Lung (tissue), 12 donors: ENCODE measurements around the gene GARIN5A. TPM values are rescaled to one million over a fixed set of nuclear protein-coding genes. Genes with fewer than 3 reads are reported as not detected.

Experiments
- ATAC-seq: fragments of 200-7000 bp; cut with Tn5 transposase; one replicate; pipeline ENCODE4 v1.9.1; 2020; ENCODE audit warnings: moderate number of reproducible peaks; ENCODE audit not compliant: insufficient read depth, low FRiP score
- DNase-seq, 3 donors: peaks; one replicate each; pipeline ENCODE4 v3.0.0-alpha.2; 2013 to 2017
- H3K27ac ChIP-seq, 2 donors: one replicate each; pipeline ENCODE4 v1.5.1; 2013; ENCODE audit warnings: mild to moderate bottlenecking in 2 of 2, moderate library complexity in 2 of 2, control low read depth in 1 of 2, inconsistent platforms in 1 of 2, low read depth in 1 of 2, low read length in 1 of 2
- H3K27me3 ChIP-seq, 3 donors: one replicate each; pipeline ENCODE4 v1.5.1; 2013; ENCODE audit warnings: low read length in 2 of 3; ENCODE audit not compliant: control insufficient read depth in 3 of 3, insufficient read depth in 3 of 3
- H3K36me3 ChIP-seq, 4 donors: one replicate each; pipeline ENCODE4 v1.5.1; 2013; ENCODE audit warnings: low read length in 4 of 4, mild to moderate bottlenecking in 1 of 4, moderate library complexity in 1 of 4; ENCODE audit not compliant: control insufficient read depth in 4 of 4, insufficient read depth in 4 of 4
- H3K4me1 ChIP-seq, 5 donors: one replicate each; pipeline ENCODE4 v1.5.1; 2013; ENCODE audit warnings: low read length in 5 of 5, mild to moderate bottlenecking in 2 of 5, moderate library complexity in 1 of 5; ENCODE audit not compliant: control insufficient read depth in 5 of 5, insufficient read depth in 5 of 5
- H3K4me3 ChIP-seq: one replicate; pipeline ENCODE4 v1.5.1; 2013; ENCODE audit warnings: mild to moderate bottlenecking, control low read depth, moderate library complexity
- H3K9ac ChIP-seq, 2 donors: one replicate each; pipeline ENCODE4 v1.5.1; 2013; ENCODE audit warnings: low read length in 2 of 2, control low read depth in 1 of 2; ENCODE audit not compliant: insufficient read depth in 1 of 2
- H3K9me3 ChIP-seq, 4 donors: one replicate each; pipeline ENCODE4 v1.5.1; 2013; ENCODE audit warnings: low read length in 3 of 4, mild to moderate bottlenecking in 1 of 4, moderate library complexity in 1 of 4; ENCODE audit not compliant: control insufficient read depth in 4 of 4, insufficient read depth in 3 of 4
- CTCF ChIP-seq: IDR thresholded peaks from 2 replicates; pipeline ENCODE4 v1.5.1; 2012; ENCODE audit warnings: mild to moderate bottlenecking; ENCODE audit errors: control extremely low read depth, extremely low read depth
- WGBS, 2 donors: extraction: QIAGEN DNeasy Blood & Tissue Kit; methylation state at CpG; one replicate each; pipeline ENCODE4 v1.1.7; 2013; 5-methylcytosine and 5-hydroxymethylcytosine counted together
- polyA plus RNA-seq, 2 donors: library from polyadenylated mRNA; stranded (reverse); fragments of 200-250 nt; gene quantifications; one replicate each; pipeline ENCODE4 v1.2.1, GENCODE V29; 2013
- total RNA-seq, 2 donors: library from RNA; depleted of rRNA in 1 of 2; stranded (reverse); fragments of >200 nt in 1 of 2; gene quantifications; one replicate each; pipeline ENCODE4 v1.2.1, GENCODE V29; 2014 to 2021
- donor health status: control.
- donor health status: control.
- donor health status: Bipolar disorder and iron deficiency.
- donor health status: healthy.
- donor health status: DM: yes; HTN: yes; CAD: no.

GARIN5A gene
- total and polyA plus RNA-seq, 4 donors = 1.7 to 5.0 (median 2.4) TPM

GRCh38 chr19:50464348-50464747 is 12.3 kb downstream of the GARIN5A start:
- no peak overlapping the region for H3K4me3 ChIP-seq
- ATAC-seq = no peak

GRCh38 chr19:50462970-50463369 is 13.7 kb downstream of the GARIN5A start:
- Histone ChIP-seq H3K36me3 (no peaks in the 10 kb centered on the region), H3K4me1 (peaks cover 0 to 3% (median 0%) of the 10 kb centered on the region in 5 donors), H3K27ac (no peak overlapping the region), H3K27me3 (peaks cover 0 to 10% (median 0%) of the 10 kb centered on the region in 3 donors), H3K4me3 (no peak overlapping the region), H3K9me3 (no peaks in the 10 kb centered on the region), H3K9ac (no peak overlapping the region)
- 73 to 80% methylated on average over 7 of the region's 7 CpGs for WGBS, 2 donors
- no peak for DNase-seq
- no peak for ATAC-seq
- no peak for TF ChIP-seq CTCF

More at GRCh38 chr19:50464348-50464747, 12.3 kb downstream of the GARIN5A start:
- Histone ChIP-seq H3K9ac (no peak overlapping the region), H3K4me1 (no peaks in the 10 kb centered on the region), H3K9me3 (no peaks in the 10 kb centered on the region), H3K27ac (no peak overlapping the region), H3K36me3 (no peaks in the 10 kb centered on the region), H3K27me3 (no peaks in the 10 kb centered on the region)
- no peak for TF ChIP-seq CTCF
- 74 to 82% methylated on average over 18 to 19 of the region's 19 CpGs for WGBS, 2 donors
- no peak for DNase-seq

GRCh38 chr19:50461066-50461875 is 15.4 kb downstream of the GARIN5A start:
- Histone ChIP-seq H3K9ac (no peak overlapping the region), H3K4me1 (peaks cover 0 to 3% (median 0%) of the 10 kb centered on the region in 5 donors), H3K9me3 (no peaks in the 10 kb centered on the region), H3K27ac (no peak overlapping the region), H3K36me3 (no peaks in the 10 kb centered on the region), H3K4me3 (no peak overlapping the region), H3K27me3 (peaks cover 0 to 17% (median 0%) of the 10 kb centered on the region in 3 donors)
- TF ChIP-seq CTCF = peak; percentile 81
- WGBS, 2 donors = 33 to 37% methylated on average over 28 of the region's 28 CpGs
- DNase-seq (peak; percentile 66 to 72 (median 67)), ATAC-seq (peak; percentile 79)
